OCI-LY1 (cell line): ENCODE results near the gene ZNF324B.
A peak's percentile ranks its signal among the peaks of the same experiment; 100 is the strongest.

Experiments
- H2AFZ ChIP-seq: fragments of 200-600 bp; sonication (generic), shearing (Covaris generic); 2 replicates; pipeline ENCODE4 v1.6.0; 2014; ENCODE audit warnings: antibody characterized with exemption, mild to moderate bottlenecking, low read length
- H3F3A ChIP-seq: fragments of 200-600 bp; sonication (generic), shearing (Covaris generic); 2 replicates; pipeline ENCODE4 v1.6.0; 2014; ENCODE audit warnings: mild to moderate bottlenecking, antibody characterized with exemption, low read length, moderate library complexity; ENCODE audit not compliant: insufficient read depth
- H3K27ac ChIP-seq: fragments of 200-600 bp; sonication (generic); 2 replicates; pipeline ENCODE4 v1.5.1; 2014; ENCODE audit warnings: low read length, mixed run types, mild to moderate bottlenecking, low read depth; ENCODE audit not compliant: poor library complexity, severe bottlenecking
- H3K27me3 ChIP-seq: fragments of 200-600 bp; sonication (generic); 2 replicates; pipeline ENCODE4 v1.6.0; 2014; ENCODE audit warnings: antibody characterized with exemption, mild to moderate bottlenecking, low read length, moderate library complexity; ENCODE audit not compliant: insufficient read depth
- H3K36me3 ChIP-seq: fragments of 200-600 bp; sonication (generic); 2 replicates; pipeline ENCODE4 v1.6.1; 2014; ENCODE audit warnings: mild to moderate bottlenecking, antibody characterized with exemption, low read length, moderate library complexity, mixed read lengths; ENCODE audit not compliant: insufficient read depth
- H3K4me1 ChIP-seq: fragments of 200-600 bp; sonication (generic); 2 replicates; pipeline ENCODE4 v1.5.1; 2014; ENCODE audit warnings: mild to moderate bottlenecking, low read length, moderate library complexity; ENCODE audit not compliant: insufficient read depth, severe bottlenecking
- H3K4me2 ChIP-seq: fragments of 200-600 bp; sonication (generic), shearing (Covaris generic); 2 replicates; pipeline ENCODE4 v1.6.1; 2014; ENCODE audit warnings: low read length
- H3K4me3 ChIP-seq: fragments of 200-600 bp; sonication (generic); 2 replicates; pipeline ENCODE4 v1.5.1; 2014; ENCODE audit warnings: low read length, low read depth, mild to moderate bottlenecking, mixed read lengths; ENCODE audit not compliant: poor library complexity, severe bottlenecking
- H3K79me2 ChIP-seq: fragments of 200-600 bp; shearing (Covaris generic); 2 replicates; pipeline ENCODE4 v1.6.1; 2016; ENCODE audit warnings: mixed run types, low read length, mixed read lengths; ENCODE audit not compliant: insufficient read depth
- H3K9ac ChIP-seq: fragments of 200-600 bp; sonication (generic), shearing (Covaris generic); 2 replicates; pipeline ENCODE4 v1.6.1; 2014; ENCODE audit warnings: mild to moderate bottlenecking, low read length, mixed read lengths
- H3K9me2 ChIP-seq: fragments of 200-600 bp; sonication (generic), shearing (Covaris generic); 2 replicates; pipeline ENCODE4 v1.6.1; 2014; ENCODE audit warnings: low read depth, mild to moderate bottlenecking, low read length, mixed read lengths
- H3K9me3 ChIP-seq: fragments of 200-600 bp; shearing (Covaris generic); 2 replicates; pipeline ENCODE4 v1.6.1; 2014; ENCODE audit warnings: low read length, mixed read lengths
- H4K20me1 ChIP-seq: fragments of 200-600 bp; sonication (generic), shearing (Covaris generic); 2 replicates; pipeline ENCODE4 v1.6.0; 2016; ENCODE audit warnings: mild to moderate bottlenecking, low read length; ENCODE audit not compliant: insufficient read depth
- EZH2 ChIP-seq: fragments of 200-600 bp; sonication (generic), shearing (Covaris generic); IDR thresholded peaks from 2 replicates; pipeline ENCODE4 v1.8.0; 2017; ENCODE audit warnings: borderline replicate concordance, mixed run types, mild to moderate bottlenecking, antibody characterized with exemption, low read length, moderate library complexity, mixed read lengths
- TF ChIP-seq, protein P1 (sequence below): fragments of 200-600 bp; sonication (generic), shearing (Covaris generic); IDR thresholded peaks from 2 replicates; pipeline ENCODE4 v1.5.1; 2017; ENCODE audit warnings: mild to moderate bottlenecking, antibody characterized with exemption, low read length, moderate library complexity, mixed read lengths

Gene ZNF324B

GRCh38 chr19:58456111-58456510, 4.7 kb downstream of the ZNF324B start:
- no peak overlapping the region for H3K9ac ChIP-seq
- peaks cover 36% of the 10 kb centered on the region for H3K36me3 ChIP-seq
- no peak overlapping the region for H3K4me3 ChIP-seq
- no peaks in the 10 kb centered on the region for H3K27me3 ChIP-seq
- no peak overlapping the region for H2AFZ ChIP-seq
- H3K4me2 ChIP-seq, result no peak overlapping the region
- H3K9me3 ChIP-seq, result no peaks in the 10 kb centered on the region
- no peaks in the 10 kb centered on the region for H3K79me2 ChIP-seq
- H4K20me1 ChIP-seq, result no peaks in the 10 kb centered on the region
- TF ChIP-seq, protein P1, sequence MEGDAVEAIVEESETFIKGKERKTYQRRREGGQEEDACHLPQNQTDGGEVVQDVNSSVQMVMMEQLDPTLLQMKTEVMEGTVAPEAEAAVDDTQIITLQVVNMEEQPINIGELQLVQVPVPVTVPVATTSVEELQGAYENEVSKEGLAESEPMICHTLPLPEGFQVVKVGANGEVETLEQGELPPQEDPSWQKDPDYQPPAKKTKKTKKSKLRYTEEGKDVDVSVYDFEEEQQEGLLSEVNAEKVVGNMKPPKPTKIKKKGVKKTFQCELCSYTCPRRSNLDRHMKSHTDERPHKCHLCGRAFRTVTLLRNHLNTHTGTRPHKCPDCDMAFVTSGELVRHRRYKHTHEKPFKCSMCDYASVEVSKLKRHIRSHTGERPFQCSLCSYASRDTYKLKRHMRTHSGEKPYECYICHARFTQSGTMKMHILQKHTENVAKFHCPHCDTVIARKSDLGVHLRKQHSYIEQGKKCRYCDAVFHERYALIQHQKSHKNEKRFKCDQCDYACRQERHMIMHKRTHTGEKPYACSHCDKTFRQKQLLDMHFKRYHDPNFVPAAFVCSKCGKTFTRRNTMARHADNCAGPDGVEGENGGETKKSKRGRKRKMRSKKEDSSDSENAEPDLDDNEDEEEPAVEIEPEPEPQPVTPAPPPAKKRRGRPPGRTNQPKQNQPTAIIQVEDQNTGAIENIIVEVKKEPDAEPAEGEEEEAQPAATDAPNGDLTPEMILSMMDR, result no peak
- no peak for TF ChIP-seq EZH2
- H3K27ac ChIP-seq, result no peak overlapping the region
- no peaks in the 10 kb centered on the region for H3K9me2 ChIP-seq
- no peaks in the 10 kb centered on the region for H3F3A ChIP-seq
- peaks cover 9% of the 10 kb centered on the region for H3K4me1 ChIP-seq

DNA sequence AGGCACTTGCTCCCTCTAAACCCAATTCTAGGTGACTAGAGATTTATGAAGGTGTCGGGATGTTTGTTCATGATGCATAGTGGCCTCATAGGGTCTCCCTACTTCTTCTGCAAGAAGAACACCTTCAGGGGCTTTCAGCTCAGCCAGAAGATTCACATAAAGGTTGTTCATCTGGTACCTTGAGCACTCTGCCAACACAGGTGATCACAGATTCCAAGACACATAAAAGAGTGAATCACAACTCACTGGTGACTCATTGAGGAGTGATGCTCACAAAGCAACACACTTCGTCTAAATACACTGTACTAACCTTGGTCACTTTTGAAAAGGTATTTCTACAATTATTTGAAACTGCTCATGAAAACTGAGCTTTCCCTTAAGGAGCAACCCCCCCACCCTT, 8.6 kb downstream of the ZNF324B start:
- Histone ChIP-seq H3K36me3 (peaks cover 24% of the 10 kb centered on the region), H3K27ac (no peak overlapping the region), H2AFZ (no peak overlapping the region), H3K9me2 (no peaks in the 10 kb centered on the region), H3K27me3 (no peaks in the 10 kb centered on the region), H3K79me2 (no peaks in the 10 kb centered on the region), H3K9ac (no peak overlapping the region), H3F3A (no peaks in the 10 kb centered on the region; the same call in 1 of the 2 replicates), H3K4me1 (peaks cover 8% of the 10 kb centered on the region), H3K4me3 (no peak overlapping the region), H3K4me2 (no peak overlapping the region), H3K9me3 (no peaks in the 10 kb centered on the region), H4K20me1 (no peaks in the 10 kb centered on the region)
- no peak for TF ChIP-seq EZH2
- TF ChIP-seq, protein P1, result no peak

GRCh38 chr19:58466089-58466759, 14.8 kb downstream of the ZNF324B start:
- H3F3A ChIP-seq, result no peaks in the 10 kb centered on the region; the same call in 1 of the 2 replicates
- H3K4me3 ChIP-seq, result peak overlapping the region; percentile 79
- no peaks in the 10 kb centered on the region for H3K9me3 ChIP-seq
- no peaks in the 10 kb centered on the region for H3K9me2 ChIP-seq
- H3K27ac ChIP-seq, result no peak overlapping the region
- H3K4me2 ChIP-seq, result peak overlapping the region; percentile 78
- H2AFZ ChIP-seq, result 0 out of 2 replicates have a peak overlapping the region, but pooled peaks have one; percentile 22
- H3K9ac ChIP-seq, result peak overlapping the region; percentile 52; the same call in 1 of the 2 replicates
- no peaks in the 10 kb centered on the region; the same call in 1 of the 2 replicates for H3K79me2 ChIP-seq
- H3K27me3 ChIP-seq, result no peaks in the 10 kb centered on the region
- peaks cover 22% of the 10 kb centered on the region for H3K4me1 ChIP-seq
- peaks cover 18% of the 10 kb centered on the region for H3K36me3 ChIP-seq
- no peak for TF ChIP-seq EZH2
- TF ChIP-seq, protein P1, result no peak
- H4K20me1 ChIP-seq, result no peaks in the 10 kb centered on the region
